SJSA1 (cell line): ENCODE data around the gene MAP4K3. TPM values are rescaled to one million over a fixed set of nuclear protein-coding genes. Genes with fewer than 3 reads are reported as not detected.
"Not testable (repeated sequence)": the region's sequence is repeated elsewhere in the genome, so short reads cannot be mapped to it uniquely, and the experiment has no call there.

Source experiments
- DNase-seq, 2 experiments: peaks; one replicate each; pipeline ENCODE4 v3.0.0-alpha.2; 2015 to 2020; ENCODE audit warnings: low spot score in 2 of 2, low read depth in 1 of 2
- H3K27ac ChIP-seq: fragments of 250-450 bp; sonication (Bioruptor Pico); 2 replicates; pipeline ENCODE4 v1.5.1; 2020; ENCODE audit warnings: mild to moderate bottlenecking, moderate library complexity
- H3K27me3 ChIP-seq: fragments of 250-450 bp; sonication (Bioruptor Pico); replicated peaks from 2 replicates; pipeline ENCODE4 v1.5.1; 2020; ENCODE audit warnings: mild to moderate bottlenecking, moderate library complexity
- H3K36me3 ChIP-seq: fragments of 250-450 bp; sonication (Bioruptor Pico); 2 replicates; pipeline ENCODE4 v1.5.1; 2020; ENCODE audit warnings: mild to moderate bottlenecking
- H3K4me1 ChIP-seq: fragments of 250-450 bp; sonication (Bioruptor Pico); replicated peaks from 2 replicates; pipeline ENCODE4 v1.6.1; 2021; ENCODE audit warnings: mild to moderate bottlenecking
- H3K4me3 ChIP-seq: fragments of 250-450 bp; sonication (Bioruptor Pico); 2 replicates; pipeline ENCODE4 v1.5.1; 2020; ENCODE audit warnings: mild to moderate bottlenecking
- H3K9me3 ChIP-seq: fragments of 250-450 bp; sonication (Bioruptor Pico); replicated peaks from 2 replicates; pipeline ENCODE4 v1.5.1; 2020; ENCODE audit warnings: mild to moderate bottlenecking
- total RNA-seq: library from RNA; depleted of rRNA; stranded (reverse); fragments of >200 nt; shearing (Covaris generic); gene quantifications from 2 replicates; pipeline ENCODE4 v1.2.3, GENCODE V29; 2014

The MAP4K3 gene
- total RNA-seq, 1 experiment from 2014 or later: 49.5 TPM

- DNase-seq: no peak
These were observed 170.8 kb downstream of the MAP4K3 start for GRCh38 chr2:39266139-39266805.

GRCh38 chr2:39265315-39265714 is 171.8 kb downstream of the MAP4K3 start:
- Histone ChIP-seq H3K4me1 (0 out of 2 replicates have a peak, but pooled peaks cover 8% of the 10 kb centered on the region), H3K4me3 (no peak overlapping the region), H3K27ac (no peak overlapping the region), H3K27me3 (no peaks in the 10 kb centered on the region), H3K9me3 (no peaks in the 10 kb centered on the region), H3K36me3 (peaks cover 36% of the 10 kb centered on the region)
- DNase-seq: no peak

More at GRCh38 chr2:39266139-39266805, 170.8 kb downstream of the MAP4K3 start:
- no peak overlapping the region for H3K27ac ChIP-seq
- H3K4me3 ChIP-seq: no peak overlapping the region
- H3K4me1 ChIP-seq: 0 out of 2 replicates have a peak, but pooled peaks cover 8% of the 10 kb centered on the region
- peaks cover 37% of the 10 kb centered on the region for H3K36me3 ChIP-seq
- H3K27me3 ChIP-seq: no peaks in the 10 kb centered on the region
- no peaks in the 10 kb centered on the region for H3K9me3 ChIP-seq

GRCh38 chr2:39264733-39265132 is 172.4 kb downstream of the MAP4K3 start:
- Histone ChIP-seq H3K4me3 (no peak overlapping the region), H3K27ac (no peak overlapping the region), H3K9me3 (no peaks in the 10 kb centered on the region), H3K27me3 (no peaks in the 10 kb centered on the region), H3K4me1 (0 out of 2 replicates have a peak, but pooled peaks cover 8% of the 10 kb centered on the region), H3K36me3 (peaks cover 42% of the 10 kb centered on the region)
- no peak for DNase-seq

GRCh38 chr2:39260087-39260486 is 177.0 kb downstream of the MAP4K3 start:
- Histone ChIP-seq H3K27me3 (no peaks in the 10 kb centered on the region), H3K4me1 (no peaks in the 10 kb centered on the region), H3K27ac (no peak overlapping the region), H3K36me3 (peaks cover 53% of the 10 kb centered on the region), H3K4me3 (no peak overlapping the region), H3K9me3 (no peaks in the 10 kb centered on the region)
- no peak for DNase-seq

- Histone ChIP-seq H3K4me1 (no peaks in the 10 kb centered on the region), H3K27ac (no peak overlapping the region), H3K9me3 (no peaks in the 10 kb centered on the region), H3K4me3 (no peak overlapping the region), H3K27me3 (no peaks in the 10 kb centered on the region), H3K36me3 (peaks cover 65% of the 10 kb centered on the region)
- DNase-seq: no peak
These were observed 181.0 kb downstream of the MAP4K3 start for GRCh38 chr2:39256040-39256439.

- no peak overlapping the region for H3K4me3 ChIP-seq
These were observed 184.1 kb downstream of the MAP4K3 start for GRCh38 chr2:39252888-39253518.

GRCh38 chr2:39247512-39248043 is 189.5 kb downstream of the MAP4K3 start:
- Histone ChIP-seq H3K9me3 (no peaks in the 10 kb centered on the region), H3K4me3 (no peak overlapping the region), H3K27me3 (no peaks in the 10 kb centered on the region), H3K4me1 (no peaks in the 10 kb centered on the region), H3K27ac (no peak overlapping the region), H3K36me3 (peaks cover 36% of the 10 kb centered on the region)
- DNase-seq: no peak

More at GRCh38 chr2:39252888-39253518, 184.1 kb downstream of the MAP4K3 start:
- Histone ChIP-seq H3K4me1 (no peaks in the 10 kb centered on the region), H3K36me3 (peaks cover 64% of the 10 kb centered on the region), H3K27ac (no peak overlapping the region), H3K27me3 (no peaks in the 10 kb centered on the region), H3K9me3 (no peaks in the 10 kb centered on the region)
- no peak for DNase-seq

GRCh38 chr2:39246382-39246980 is 190.6 kb downstream of the MAP4K3 start:
- Histone ChIP-seq H3K9me3 (no peaks in the 10 kb centered on the region), H3K4me1 (no peaks in the 10 kb centered on the region), H3K27ac (no peak overlapping the region), H3K27me3 (no peaks in the 10 kb centered on the region), H3K4me3 (no peak overlapping the region), H3K36me3 (peaks cover 25% of the 10 kb centered on the region)
- DNase-seq: no peak

GRCh38 chr2:39244963-39245625 is 192.0 kb downstream of the MAP4K3 start:
- DNase-seq, H3K9me3 ChIP-seq, H3K27me3 ChIP-seq, H3K4me3 ChIP-seq, H3K4me1 ChIP-seq, H3K27ac ChIP-seq: not testable (repeated sequence)
- peaks cover 13% of the 10 kb centered on the region for H3K36me3 ChIP-seq

GRCh38 chr2:39244241-39244862 is 192.7 kb downstream of the MAP4K3 start:
- DNase-seq, H3K36me3 ChIP-seq, H3K4me1 ChIP-seq, H3K27ac ChIP-seq, H3K9me3 ChIP-seq, H3K27me3 ChIP-seq, H3K4me3 ChIP-seq: not testable (repeated sequence)

GRCh38 chr2:39243469-39244123 is 193.5 kb downstream of the MAP4K3 start, which contains the start of gene CDKL4:
Gene CDKL4 (minus strand): TSS chr2:39243970.
- Histone ChIP-seq H3K4me1 (no peaks in the 10 kb centered on the region), H3K36me3 (peaks cover 7% of the 10 kb centered on the region), H3K27ac (no peak within 1 kb of the TSS), H3K9me3 (no peaks in the 10 kb centered on the region), H3K27me3 (no peaks in the 10 kb centered on the region), H3K4me3 (no peak within 1 kb of the TSS)
- no peak for DNase-seq

- Histone ChIP-seq H3K4me1 (no peaks in the 10 kb centered on the region), H3K36me3 (no peaks in the 10 kb centered on the region), H3K27ac (no peak overlapping the region), H3K27me3 (no peaks in the 10 kb centered on the region), H3K4me3 (no peak overlapping the region), H3K9me3 (no peaks in the 10 kb centered on the region)
- DNase-seq: no peak
These were observed 195.5 kb downstream of the MAP4K3 start for GRCh38 chr2:39241588-39241987.

GRCh38 chr2:39240758-39241157 is 196.3 kb downstream of the MAP4K3 start:
- no peak for DNase-seq

More at GRCh38 chr2:39240758-39241157, 196.3 kb downstream of the MAP4K3 start:
- H3K4me1 ChIP-seq: no peaks in the 10 kb centered on the region
- H3K36me3 ChIP-seq: no peaks in the 10 kb centered on the region
- H3K9me3 ChIP-seq: no peaks in the 10 kb centered on the region
- H3K4me3 ChIP-seq: no peak overlapping the region
- no peaks in the 10 kb centered on the region for H3K27me3 ChIP-seq
- no peak overlapping the region for H3K27ac ChIP-seq
